Epithelial cell of proximal tubule (primary cell): Measurements from ENCODE around the gene RASGRP3. TPM values are rescaled to one million over a fixed set of nuclear protein-coding genes. Genes with fewer than 3 reads are reported as not detected.

ENCODE experiments used
- DNase-seq: peaks from one replicate; pipeline ENCODE4 v3.0.0-alpha.2; 2011; ENCODE audit warnings: low read depth
- H3K4me3 ChIP-seq: 2 replicates; pipeline ENCODE4 v1.5.1; 2011; ENCODE audit warnings: low read depth, mild to moderate bottlenecking, low read length
- total RNA-seq: library from RNA; depleted of rRNA; stranded (reverse); fragments of >200 nt; gene quantifications from 2 replicates; pipeline ENCODE4 v1.2.3, GENCODE V29; 2015
- TF ChIP-seq, protein P1 (sequence below): conservative IDR thresholded peaks from 2 replicates; pipeline ENCODE4 v1.5.1; 2012; ENCODE audit warnings: low read depth, mild to moderate bottlenecking, low read length

Gene RASGRP3
- total RNA-seq, 1 donor from 2014 or later: 1.1 TPM

DNA sequence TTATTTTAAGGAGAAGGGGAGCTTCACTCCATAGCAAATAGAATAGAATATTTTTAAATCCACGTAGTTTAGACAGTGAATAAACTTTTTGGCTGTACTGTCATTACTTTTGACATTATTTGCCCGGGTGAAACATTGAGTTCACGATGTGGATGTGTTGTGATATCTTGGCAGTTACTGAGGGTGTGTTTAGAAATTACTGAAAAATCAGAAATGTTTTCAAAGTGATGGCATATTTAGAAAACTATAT is 123.4 kb downstream of the RASGRP3 start:
- DNase-seq: no peak
- TF ChIP-seq, protein P1, sequence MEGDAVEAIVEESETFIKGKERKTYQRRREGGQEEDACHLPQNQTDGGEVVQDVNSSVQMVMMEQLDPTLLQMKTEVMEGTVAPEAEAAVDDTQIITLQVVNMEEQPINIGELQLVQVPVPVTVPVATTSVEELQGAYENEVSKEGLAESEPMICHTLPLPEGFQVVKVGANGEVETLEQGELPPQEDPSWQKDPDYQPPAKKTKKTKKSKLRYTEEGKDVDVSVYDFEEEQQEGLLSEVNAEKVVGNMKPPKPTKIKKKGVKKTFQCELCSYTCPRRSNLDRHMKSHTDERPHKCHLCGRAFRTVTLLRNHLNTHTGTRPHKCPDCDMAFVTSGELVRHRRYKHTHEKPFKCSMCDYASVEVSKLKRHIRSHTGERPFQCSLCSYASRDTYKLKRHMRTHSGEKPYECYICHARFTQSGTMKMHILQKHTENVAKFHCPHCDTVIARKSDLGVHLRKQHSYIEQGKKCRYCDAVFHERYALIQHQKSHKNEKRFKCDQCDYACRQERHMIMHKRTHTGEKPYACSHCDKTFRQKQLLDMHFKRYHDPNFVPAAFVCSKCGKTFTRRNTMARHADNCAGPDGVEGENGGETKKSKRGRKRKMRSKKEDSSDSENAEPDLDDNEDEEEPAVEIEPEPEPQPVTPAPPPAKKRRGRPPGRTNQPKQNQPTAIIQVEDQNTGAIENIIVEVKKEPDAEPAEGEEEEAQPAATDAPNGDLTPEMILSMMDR: no peak
- peak overlapping the region; percentile 69 for H3K4me3 ChIP-seq

DNA sequence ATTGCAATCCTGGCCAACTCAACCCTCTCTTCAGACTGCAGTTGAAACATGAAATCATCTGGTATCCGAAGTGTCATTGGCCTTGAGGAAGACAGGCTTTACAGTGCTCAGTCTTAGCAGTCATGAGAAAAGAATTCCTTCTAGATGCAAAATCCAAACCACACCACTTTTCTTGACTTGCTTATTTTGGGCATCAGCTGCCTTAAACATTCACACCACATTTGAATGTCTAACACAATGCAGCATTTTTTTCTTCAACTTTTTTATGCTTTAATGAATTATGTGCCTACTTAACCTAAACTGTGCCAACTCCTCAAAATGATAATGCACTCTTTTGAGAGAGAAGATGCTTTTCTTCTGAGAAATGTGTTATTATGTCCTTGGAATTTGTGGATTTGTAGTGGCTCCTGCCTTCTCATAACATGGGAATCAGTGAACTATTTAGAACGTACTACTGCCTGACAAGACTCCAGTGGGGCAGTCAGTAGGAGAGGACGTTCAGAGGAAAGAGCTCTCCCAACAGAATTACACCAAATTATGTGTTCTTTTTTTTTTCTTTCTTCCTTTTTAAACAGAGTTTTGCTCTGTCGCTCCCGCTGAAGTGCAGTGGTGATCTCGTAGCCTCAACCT is 125.9 kb downstream of the RASGRP3 start:
- H3K4me3 ChIP-seq: no peak overlapping the region
- TF ChIP-seq, protein P1: no peak
- no peak for DNase-seq

DNA sequence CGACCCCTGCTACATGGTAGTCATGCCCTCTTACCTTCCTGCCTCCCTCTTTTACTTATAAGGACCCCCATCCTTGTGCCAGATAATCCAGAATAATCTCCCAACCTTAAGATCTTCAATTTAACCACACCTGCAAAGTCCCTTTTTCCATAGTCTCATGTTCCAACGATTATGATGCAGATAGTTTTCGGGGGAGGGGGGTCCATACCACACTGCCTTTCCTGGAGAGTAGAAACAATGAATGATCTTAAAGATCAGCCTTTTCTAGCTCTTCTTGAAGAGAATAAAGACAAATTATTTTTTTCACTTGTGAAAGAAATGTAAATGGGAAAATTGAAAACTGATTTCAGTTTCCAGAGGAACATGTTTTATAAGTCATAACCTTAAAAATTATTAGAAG is 127.0 kb downstream of the RASGRP3 start:
- H3K4me3 ChIP-seq: no peak overlapping the region
- TF ChIP-seq, protein P1: no peak

GRCh38 chr2:33605056-33605455 is 128.6 kb downstream of the RASGRP3 start:
- no peak overlapping the region for H3K4me3 ChIP-seq
- TF ChIP-seq, protein P1: no peak
- DNase-seq: no peak

More for the DNA sequence above, 127.0 kb downstream of the RASGRP3 start:
- DNase-seq: no peak

DNA sequence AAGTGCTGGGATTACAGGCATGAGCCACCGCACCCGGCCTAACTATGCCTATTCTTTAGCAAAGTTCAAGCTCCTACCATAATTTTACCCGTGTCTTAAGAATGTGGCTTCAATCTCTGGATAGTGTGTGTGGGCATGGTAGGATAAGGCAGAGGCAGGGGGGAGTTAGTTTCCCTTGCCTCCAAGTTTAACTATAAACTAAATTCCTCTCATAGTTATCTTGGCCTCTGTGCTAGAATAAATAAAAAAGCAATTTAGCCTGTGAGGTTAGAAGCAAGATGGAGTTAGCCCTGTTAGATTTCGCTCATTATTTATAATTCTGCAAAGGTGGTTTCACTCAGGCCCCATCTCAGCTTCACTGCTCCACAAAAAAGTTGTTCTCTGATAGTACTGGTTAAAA is 129.7 kb downstream of the RASGRP3 start:
- H3K4me3 ChIP-seq: no peak overlapping the region
- DNase-seq: no peak
- TF ChIP-seq, protein P1: no peak

GRCh38 chr2:33606622-33607021 is 130.2 kb downstream of the RASGRP3 start:
- TF ChIP-seq, protein P1: no peak
- H3K4me3 ChIP-seq: no peak overlapping the region
- no peak for DNase-seq

GRCh38 chr2:33607251-33607721 is 130.8 kb downstream of the RASGRP3 start:
- TF ChIP-seq, protein P1: no peak
- no peak overlapping the region for H3K4me3 ChIP-seq
- no peak for DNase-seq
